ENCODE measurements around the gene CELSR1.

GRCh38 chr22:46568102-46568809 is 30.8 kb upstream of the CELSR1 start:
- TF ChIP-seq CTCF (IDR thresholded peaks at IDR 0.05; ENCODE audit: insufficient read depth, low read length): no peak
- no peak for TF ChIP-seq SPI1 (IDR thresholded peaks at IDR 0.05; ENCODE audit: borderline replicate concordance, low read depth)
- no peak for TF ChIP-seq POLR2AphosphoS5 (IDR thresholded peaks at IDR 0.05; ENCODE audit: low read depth)
- no peak for TF ChIP-seq REST (IDR thresholded peaks at IDR 0.05; ENCODE audit: insufficient replicate concordance, low read depth)
- no peak for TF ChIP-seq GABPA (IDR thresholded peaks at IDR 0.05; ENCODE audit: low read depth)
